Measurements from ENCODE around the gene ARID1A.

GRCh38 chr1:26754086-26754874 is 58.5 kb downstream of the ARID1A start:
- TF ChIP-seq, protein P1, sequence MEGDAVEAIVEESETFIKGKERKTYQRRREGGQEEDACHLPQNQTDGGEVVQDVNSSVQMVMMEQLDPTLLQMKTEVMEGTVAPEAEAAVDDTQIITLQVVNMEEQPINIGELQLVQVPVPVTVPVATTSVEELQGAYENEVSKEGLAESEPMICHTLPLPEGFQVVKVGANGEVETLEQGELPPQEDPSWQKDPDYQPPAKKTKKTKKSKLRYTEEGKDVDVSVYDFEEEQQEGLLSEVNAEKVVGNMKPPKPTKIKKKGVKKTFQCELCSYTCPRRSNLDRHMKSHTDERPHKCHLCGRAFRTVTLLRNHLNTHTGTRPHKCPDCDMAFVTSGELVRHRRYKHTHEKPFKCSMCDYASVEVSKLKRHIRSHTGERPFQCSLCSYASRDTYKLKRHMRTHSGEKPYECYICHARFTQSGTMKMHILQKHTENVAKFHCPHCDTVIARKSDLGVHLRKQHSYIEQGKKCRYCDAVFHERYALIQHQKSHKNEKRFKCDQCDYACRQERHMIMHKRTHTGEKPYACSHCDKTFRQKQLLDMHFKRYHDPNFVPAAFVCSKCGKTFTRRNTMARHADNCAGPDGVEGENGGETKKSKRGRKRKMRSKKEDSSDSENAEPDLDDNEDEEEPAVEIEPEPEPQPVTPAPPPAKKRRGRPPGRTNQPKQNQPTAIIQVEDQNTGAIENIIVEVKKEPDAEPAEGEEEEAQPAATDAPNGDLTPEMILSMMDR (IDR thresholded peaks at IDR 0.05) = no peak
- TF ChIP-seq POLR2A (IDR thresholded peaks at IDR 0.05) = no peak

Data from prostate gland (tissue), 2 donors.